PFSK-1 (cell line): ENCODE results near the gene ITGB6.

Experiments used
- FOXP2 ChIP-seq: optimal IDR thresholded peaks from 2 replicates; pipeline ENCODE3; 2011; ENCODE audit warnings: borderline replicate concordance, control low read depth, inconsistent platforms; ENCODE audit not compliant: insufficient read depth; ENCODE audit errors: extremely low read length, extremely low read depth
- POLR2AphosphoS5 ChIP-seq: IDR thresholded peaks from 2 replicates; pipeline ENCODE4 v1.6.1; 2012; ENCODE audit warnings: low read depth, mild to moderate bottlenecking, control low read depth, low read length, moderate library complexity
- SIN3A ChIP-seq: IDR thresholded peaks from 2 replicates; pipeline ENCODE4 v1.6.1; 2012; ENCODE audit warnings: mild to moderate bottlenecking, low read length, moderate library complexity, borderline replicate concordance; ENCODE audit not compliant: insufficient read depth
- TAF1 ChIP-seq: IDR thresholded peaks from 2 replicates; pipeline ENCODE4 v1.6.1; 2012; ENCODE audit warnings: low read length, control low read depth, borderline replicate concordance; ENCODE audit not compliant: insufficient read depth
- TF ChIP-seq, protein P1 (sequence below), 2 experiments: IDR thresholded peaks; 2 replicates each; pipeline versions ENCODE4 v1.6.1 to v1.8.0; 2011 to 2012; ENCODE audit warnings: low read depth in 2 of 2, low read length in 2 of 2, control low read depth in 1 of 2, inconsistent platforms in 1 of 2, mild to moderate bottlenecking in 1 of 2, moderate library complexity in 1 of 2; ENCODE audit not compliant: insufficient read depth in 1 of 2

Gene ITGB6

DNA sequence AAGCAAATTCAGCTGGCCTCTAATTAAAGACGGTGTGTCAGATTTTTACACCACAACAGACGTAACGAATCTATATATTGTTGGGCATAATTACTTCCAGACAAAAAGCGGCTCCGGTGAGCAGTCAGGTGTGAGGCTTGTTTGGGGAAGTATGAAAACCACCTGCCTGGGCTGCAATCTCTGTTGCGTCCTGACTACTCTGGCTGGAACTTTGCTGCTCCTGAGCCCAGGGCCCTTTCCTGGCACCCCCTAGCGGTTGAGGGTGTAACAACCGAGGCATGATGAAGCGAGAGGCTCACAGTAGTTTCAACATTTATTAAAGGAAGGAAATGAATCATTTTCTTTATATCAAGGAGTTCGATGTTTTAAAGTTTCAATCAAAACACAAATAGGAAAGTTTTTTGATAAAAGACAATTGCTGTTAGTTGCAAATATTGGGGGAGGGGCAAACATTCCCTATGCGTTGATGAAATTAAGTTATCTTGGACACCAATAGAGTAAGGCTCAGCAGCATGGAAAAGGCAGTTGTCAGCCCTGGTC is 10.6 kb upstream of the ITGB6 start:
- TF ChIP-seq, protein P1, sequence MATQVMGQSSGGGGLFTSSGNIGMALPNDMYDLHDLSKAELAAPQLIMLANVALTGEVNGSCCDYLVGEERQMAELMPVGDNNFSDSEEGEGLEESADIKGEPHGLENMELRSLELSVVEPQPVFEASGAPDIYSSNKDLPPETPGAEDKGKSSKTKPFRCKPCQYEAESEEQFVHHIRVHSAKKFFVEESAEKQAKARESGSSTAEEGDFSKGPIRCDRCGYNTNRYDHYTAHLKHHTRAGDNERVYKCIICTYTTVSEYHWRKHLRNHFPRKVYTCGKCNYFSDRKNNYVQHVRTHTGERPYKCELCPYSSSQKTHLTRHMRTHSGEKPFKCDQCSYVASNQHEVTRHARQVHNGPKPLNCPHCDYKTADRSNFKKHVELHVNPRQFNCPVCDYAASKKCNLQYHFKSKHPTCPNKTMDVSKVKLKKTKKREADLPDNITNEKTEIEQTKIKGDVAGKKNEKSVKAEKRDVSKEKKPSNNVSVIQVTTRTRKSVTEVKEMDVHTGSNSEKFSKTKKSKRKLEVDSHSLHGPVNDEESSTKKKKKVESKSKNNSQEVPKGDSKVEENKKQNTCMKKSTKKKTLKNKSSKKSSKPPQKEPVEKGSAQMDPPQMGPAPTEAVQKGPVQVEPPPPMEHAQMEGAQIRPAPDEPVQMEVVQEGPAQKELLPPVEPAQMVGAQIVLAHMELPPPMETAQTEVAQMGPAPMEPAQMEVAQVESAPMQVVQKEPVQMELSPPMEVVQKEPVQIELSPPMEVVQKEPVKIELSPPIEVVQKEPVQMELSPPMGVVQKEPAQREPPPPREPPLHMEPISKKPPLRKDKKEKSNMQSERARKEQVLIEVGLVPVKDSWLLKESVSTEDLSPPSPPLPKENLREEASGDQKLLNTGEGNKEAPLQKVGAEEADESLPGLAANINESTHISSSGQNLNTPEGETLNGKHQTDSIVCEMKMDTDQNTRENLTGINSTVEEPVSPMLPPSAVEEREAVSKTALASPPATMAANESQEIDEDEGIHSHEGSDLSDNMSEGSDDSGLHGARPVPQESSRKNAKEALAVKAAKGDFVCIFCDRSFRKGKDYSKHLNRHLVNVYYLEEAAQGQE (IDR thresholded peaks at IDR 0.05; ENCODE audit: insufficient read depth in 1 of 2, low read depth in 2 of 2, low read length in 2 of 2) = no peak
- TF ChIP-seq POLR2AphosphoS5 (no peak), SIN3A (no peak), FOXP2 (no peak), TAF1 (no peak)

DNA sequence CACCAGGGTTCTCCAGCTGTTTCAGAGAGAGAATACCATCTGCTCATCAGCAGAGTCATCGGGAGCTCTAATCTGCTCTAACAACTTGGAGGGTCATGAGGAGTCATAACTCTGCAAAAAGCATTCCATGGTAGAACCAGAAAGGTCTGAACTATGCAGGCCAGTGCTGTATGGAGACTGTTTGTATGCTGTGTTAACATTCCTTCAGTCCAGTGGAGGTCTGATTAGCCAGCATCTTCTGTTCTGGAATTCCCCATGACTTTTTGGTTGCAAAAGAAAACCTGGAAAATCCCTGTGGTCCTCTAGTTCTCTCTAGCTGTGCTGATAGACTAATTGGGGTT is 9.4 kb upstream of the ITGB6 start:
- TF ChIP-seq SIN3A (no peak), POLR2AphosphoS5 (no peak), TAF1 (no peak), FOXP2 (no peak)
- TF ChIP-seq, protein P1 (IDR thresholded peaks at IDR 0.05; ENCODE audit: insufficient read depth in 1 of 2, low read depth in 2 of 2, low read length in 2 of 2) = no peak

DNA sequence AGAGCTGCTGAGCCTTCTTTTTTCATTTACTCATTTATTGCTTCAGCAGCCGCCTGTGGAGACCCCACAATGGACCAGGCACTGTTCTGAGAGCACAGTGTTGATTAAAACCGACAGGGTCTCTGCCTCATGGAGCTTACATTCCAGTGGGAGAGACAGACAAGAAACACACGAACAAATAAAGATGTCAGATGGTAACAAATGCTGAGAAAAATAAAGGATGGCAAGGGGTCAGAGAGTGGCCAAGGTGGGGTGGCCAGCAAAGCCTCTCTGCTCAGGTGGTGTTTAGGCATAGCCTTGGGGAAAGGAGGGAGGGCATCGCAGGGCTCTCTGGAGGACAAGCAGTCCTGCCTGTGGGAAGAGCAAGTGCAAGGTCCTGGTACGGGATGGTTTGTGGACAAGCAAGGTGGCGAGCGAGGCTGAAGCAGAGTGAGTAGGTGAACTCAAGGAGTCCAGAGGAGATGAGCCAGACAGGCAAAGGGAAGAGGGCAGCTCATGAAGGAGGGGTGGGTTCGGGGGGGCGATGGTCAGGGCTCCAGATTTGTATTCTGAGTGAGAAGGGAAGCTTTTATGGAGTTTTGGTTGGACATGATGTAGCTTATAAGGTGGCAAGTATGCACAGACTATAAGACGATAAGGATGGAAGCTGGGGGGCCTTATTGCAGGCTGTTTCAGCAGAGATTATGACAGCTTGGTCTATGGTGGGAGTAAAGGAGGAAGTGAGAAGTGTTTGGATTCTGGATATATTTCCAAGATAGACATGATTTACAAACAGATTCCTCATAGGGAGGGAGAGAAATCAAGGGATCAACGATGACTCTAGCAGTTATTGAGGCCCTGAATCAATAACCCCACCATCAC is 8.8 kb upstream of the ITGB6 start:
- no peak for TF ChIP-seq TAF1
- TF ChIP-seq POLR2AphosphoS5 = no peak
- no peak for TF ChIP-seq FOXP2
- no peak for TF ChIP-seq SIN3A
- TF ChIP-seq, protein P1 (IDR thresholded peaks at IDR 0.05; ENCODE audit: insufficient read depth in 1 of 2, low read depth in 2 of 2, low read length in 2 of 2) = no peak

DNA sequence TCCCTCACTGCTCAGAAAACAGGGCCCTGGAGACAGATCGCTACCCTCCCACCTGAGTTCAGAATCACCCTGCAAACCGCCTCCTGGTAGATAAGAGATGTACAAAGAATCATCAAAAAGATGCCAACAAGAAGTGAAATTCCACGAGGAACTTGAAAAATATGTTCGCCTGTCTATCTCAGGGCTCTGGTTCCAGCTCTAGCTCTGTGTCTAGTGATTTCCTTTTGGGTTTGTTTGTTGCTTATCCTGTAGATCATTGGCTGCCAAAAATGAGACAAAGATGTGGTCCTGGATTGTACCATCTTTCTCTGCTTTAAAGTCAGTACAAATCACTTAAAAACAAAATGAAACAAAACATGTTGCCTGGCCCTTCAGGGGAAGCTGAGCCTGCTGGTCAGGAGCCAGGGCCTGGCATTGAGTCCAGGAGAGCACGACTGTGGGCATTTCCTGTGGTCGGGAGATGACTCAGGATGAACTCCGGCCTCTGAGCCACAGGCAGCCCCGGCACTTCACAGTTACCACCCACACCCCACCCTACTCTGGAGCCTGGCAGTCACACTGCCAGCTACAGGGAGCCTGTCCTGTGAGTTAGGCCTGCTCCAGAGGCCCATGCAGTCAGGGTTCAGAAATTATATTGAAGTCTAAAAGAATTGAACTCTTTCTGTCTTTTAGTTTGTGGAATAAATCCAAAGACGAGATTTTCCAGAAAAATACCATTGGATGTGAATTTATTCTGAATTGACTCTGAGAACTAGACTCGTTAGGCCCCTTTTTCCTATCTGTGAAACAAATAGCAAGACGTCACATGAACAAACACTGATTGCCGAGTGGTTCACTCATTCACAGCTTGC is 8.0 kb upstream of the ITGB6 start:
- TF ChIP-seq, protein P1 (IDR thresholded peaks at IDR 0.05; ENCODE audit: insufficient read depth in 1 of 2, low read depth in 2 of 2, low read length in 2 of 2) = no peak
- TF ChIP-seq POLR2AphosphoS5 (no peak), TAF1 (no peak), SIN3A (no peak), FOXP2 (no peak)
